Activated CD8-positive, alpha-beta T cell treated with anti-CD3 and anti-CD28 coated beads for 36 hours (primary cell): Measurements from ENCODE around the gene NCR2. TPM values are rescaled to one million over a fixed set of nuclear protein-coding genes. Genes with fewer than 3 reads are reported as not detected.

ENCODE experiments used
- ATAC-seq: fragments of 200-7000 bp; cut with Tn5 transposase; one replicate; pipeline ENCODE4 v1.10.0; 2021; ENCODE audit warnings: mild to moderate bottlenecking, moderate library complexity
- CTCF ChIA-PET: fragments of 350-600 bp; sonication (Branson Sonifier 250); formaldehyde crosslinking; loops from one replicate; lab custom pipeline; 2021; ENCODE audit warnings: antibody characterized with exemption; lab: Charles Lee
- POLR2A ChIA-PET: fragments of 350-600 bp; sonication (Branson Sonifier 250); formaldehyde crosslinking; loops from one replicate; lab custom pipeline; 2021; ENCODE audit warnings: antibody characterized with exemption; lab: Charles Lee
- DNase-seq: peaks from one replicate; pipeline ENCODE4 v3.0.0-alpha.2; 2020
- H3K27ac Mint-ChIP-seq: one replicate; pipeline ENCODE4 v1.8.0; 2021; ENCODE audit warnings: mild to moderate bottlenecking, mixed read lengths
- H3K27me3 Mint-ChIP-seq: one replicate; pipeline ENCODE4 v1.8.0; 2021; ENCODE audit warnings: mixed read lengths
- H3K36me3 Mint-ChIP-seq: one replicate; pipeline ENCODE4 v1.8.0; 2021; ENCODE audit warnings: low read depth, mixed read lengths
- H3K4me1 Mint-ChIP-seq: one replicate; pipeline ENCODE4 v1.8.0; 2021; ENCODE audit warnings: low read depth, mixed read lengths
- H3K4me3 Mint-ChIP-seq: one replicate; pipeline ENCODE4 v1.8.0; 2021; ENCODE audit warnings: mild to moderate bottlenecking, moderate library complexity, mixed read lengths
- H3K9me3 Mint-ChIP-seq: one replicate; pipeline ENCODE4 v1.8.0; 2021; ENCODE audit warnings: mixed read lengths
- intact Hi-C: fragments of 100-400 bp; cut with micrococcal nuclease; formaldehyde crosslinking; loops from one replicate; pipeline ENCODE4 v1.10.0; 2022
- total RNA-seq, 2 experiments: library from RNA; stranded (reverse); gene quantifications; one replicate each; pipeline ENCODE4 v1.2.3, GENCODE V29; 2021
- TF ChIP-seq, protein P1 (sequence below): fragments of 200-600 bp; IDR thresholded peaks from one replicate; pipeline ENCODE4 v1.8.0; 2022; ENCODE audit warnings: antibody characterized with exemption, mild to moderate bottlenecking

NCR2 gene
- total RNA-seq, 2 experiments from 2014 or later = 0.56 to 0.68 TPM

GRCh38 chr6:41399424-41399823, 64.0 kb downstream of the NCR2 start:
- ATAC-seq (no peak), DNase-seq (no peak)
- CTCF ChIA-PET = no interaction called here
- H3K36me3 Mint-ChIP-seq = peaks cover 3% of the 10 kb centered on the region
- peaks cover 17% of the 10 kb centered on the region for H3K27me3 Mint-ChIP-seq
- H3K9me3 Mint-ChIP-seq = peaks cover 6% of the 10 kb centered on the region
- H3K4me3 Mint-ChIP-seq = no peak overlapping the region
- H3K4me1 Mint-ChIP-seq = no peaks in the 10 kb centered on the region
- intact Hi-C loops = no loop called here
- H3K27ac Mint-ChIP-seq = no peak overlapping the region
- TF ChIP-seq, protein P1, sequence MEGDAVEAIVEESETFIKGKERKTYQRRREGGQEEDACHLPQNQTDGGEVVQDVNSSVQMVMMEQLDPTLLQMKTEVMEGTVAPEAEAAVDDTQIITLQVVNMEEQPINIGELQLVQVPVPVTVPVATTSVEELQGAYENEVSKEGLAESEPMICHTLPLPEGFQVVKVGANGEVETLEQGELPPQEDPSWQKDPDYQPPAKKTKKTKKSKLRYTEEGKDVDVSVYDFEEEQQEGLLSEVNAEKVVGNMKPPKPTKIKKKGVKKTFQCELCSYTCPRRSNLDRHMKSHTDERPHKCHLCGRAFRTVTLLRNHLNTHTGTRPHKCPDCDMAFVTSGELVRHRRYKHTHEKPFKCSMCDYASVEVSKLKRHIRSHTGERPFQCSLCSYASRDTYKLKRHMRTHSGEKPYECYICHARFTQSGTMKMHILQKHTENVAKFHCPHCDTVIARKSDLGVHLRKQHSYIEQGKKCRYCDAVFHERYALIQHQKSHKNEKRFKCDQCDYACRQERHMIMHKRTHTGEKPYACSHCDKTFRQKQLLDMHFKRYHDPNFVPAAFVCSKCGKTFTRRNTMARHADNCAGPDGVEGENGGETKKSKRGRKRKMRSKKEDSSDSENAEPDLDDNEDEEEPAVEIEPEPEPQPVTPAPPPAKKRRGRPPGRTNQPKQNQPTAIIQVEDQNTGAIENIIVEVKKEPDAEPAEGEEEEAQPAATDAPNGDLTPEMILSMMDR = no peak
- POLR2A ChIA-PET = interaction anchor here (0.6 kb wide), 1 partner anchor 1017 kb away, joined by 3 read pairs; no protein-coding TSS in a partner anchor

Other genes with a start within 250 kb of the NCR2 start
- not detected for gene TREML1, start 181.3 kb upstream of the NCR2 start, total RNA-seq
- not detected for gene TREM2, start 172.5 kb upstream of the NCR2 start, total RNA-seq
- 1 to 10 TPM; 6.9 to 8.2 TPM for gene TREML2, start 134.5 kb upstream of the NCR2 start, total RNA-seq
- not detected for gene TREML4, start 107.3 kb upstream of the NCR2 start, total RNA-seq
- gene TREM1, start 48.9 kb upstream of the NCR2 start, total RNA-seq = not detected
- gene FOXP4, start 210.8 kb downstream of the NCR2 start, total RNA-seq = 10 to 100 TPM; 11.0 to 11.8 TPM